Activated naive CD8-positive, alpha-beta T cell treated with anti-CD3 and anti-CD28 coated beads, Interleukin-2, amount 10 ng/mL, durations not matched to agents 7 days and 5 days (primary cell): ENCODE data around the gene LRG1. TPM values are rescaled to one million over a fixed set of nuclear protein-coding genes. Genes with fewer than 3 reads are reported as not detected.
"Not testable (repeated sequence)": the region's sequence is repeated elsewhere in the genome, so short reads cannot be mapped to it uniquely, and the experiment has no call there.

Experiments
- ATAC-seq: fragments of 150-1000 bp; cut with Tn5 transposase; one replicate; pipeline ENCODE4 v1.10.0; 2021; ENCODE audit warnings: low read depth, moderate library complexity
- POLR2A ChIA-PET: fragments of 350-600 bp; sonication (Branson Sonifier 250); formaldehyde crosslinking; loops from one replicate; lab custom pipeline; 2021; ENCODE audit warnings: antibody characterized with exemption; lab: Charles Lee
- DNase-seq: peaks from one replicate; pipeline ENCODE4 v3.0.0; 2021
- H3K27ac Mint-ChIP-seq: one replicate; pipeline ENCODE4 v1.8.0; 2022; ENCODE audit warnings: mild to moderate bottlenecking, mixed read lengths
- H3K27me3 Mint-ChIP-seq: one replicate; pipeline ENCODE4 v1.8.0; 2022; ENCODE audit warnings: mild to moderate bottlenecking, moderate library complexity, mixed read lengths
- H3K36me3 Mint-ChIP-seq: one replicate; pipeline ENCODE4 v1.8.0; 2021; ENCODE audit warnings: mild to moderate bottlenecking, mixed read lengths
- H3K4me1 Mint-ChIP-seq: one replicate; pipeline ENCODE4 v1.8.0; 2021; ENCODE audit warnings: mixed read lengths
- H3K4me3 Mint-ChIP-seq: one replicate; pipeline ENCODE4 v1.8.0; 2022; ENCODE audit warnings: mild to moderate bottlenecking, moderate library complexity, mixed read lengths
- H3K9me3 Mint-ChIP-seq: one replicate; pipeline ENCODE4 v1.8.0; 2021; ENCODE audit warnings: mixed read lengths
- total RNA-seq, 2 experiments: library from RNA; stranded (reverse); gene quantifications; one replicate each; pipeline ENCODE4 v1.2.3, GENCODE V29; 2021

The LRG1 gene
- total RNA-seq, 2 experiments from 2014 or later, result not detected

GRCh38 chr19:4567584-4568071, 27.8 kb upstream of the LRG1 start:
- POLR2A ChIA-PET, result no interaction called here
- Mint-ChIP-seq H3K36me3 (no peaks in the 10 kb centered on the region), H3K4me3 (no peak overlapping the region), H3K27me3 (peaks cover 2% of the 10 kb centered on the region), H3K27ac (no peak overlapping the region), H3K9me3 (no peaks in the 10 kb centered on the region), H3K4me1 (no peaks in the 10 kb centered on the region)
- ATAC-seq (peak; percentile 52), DNase-seq (peak; percentile 80)

GRCh38 chr19:4566402-4567051, 26.7 kb upstream of the LRG1 start:
- ATAC-seq (no peak), DNase-seq (no peak)
- Mint-ChIP-seq H3K9me3 (no peaks in the 10 kb centered on the region), H3K4me3 (no peak overlapping the region), H3K4me1 (no peaks in the 10 kb centered on the region), H3K36me3 (no peaks in the 10 kb centered on the region), H3K27ac (no peak overlapping the region), H3K27me3 (peaks cover 2% of the 10 kb centered on the region)
- POLR2A ChIA-PET, result no interaction called here

GRCh38 chr19:4563562-4563961, 23.7 kb upstream of the LRG1 start:
- POLR2A ChIA-PET, H3K27me3 Mint-ChIP-seq, H3K4me1 Mint-ChIP-seq, ATAC-seq, DNase-seq, H3K36me3 Mint-ChIP-seq, H3K9me3 Mint-ChIP-seq, H3K4me3 Mint-ChIP-seq, H3K27ac Mint-ChIP-seq: not testable (repeated sequence)

GRCh38 chr19:4562085-4562484, 22.2 kb upstream of the LRG1 start:
- ATAC-seq, DNase-seq, H3K4me3 Mint-ChIP-seq, H3K4me1 Mint-ChIP-seq, H3K9me3 Mint-ChIP-seq, H3K27ac Mint-ChIP-seq, H3K27me3 Mint-ChIP-seq, POLR2A ChIA-PET, H3K36me3 Mint-ChIP-seq: not testable (repeated sequence)

GRCh38 chr19:4559569-4559968, 19.7 kb upstream of the LRG1 start, which contains the start of gene SEMA6B:
SEMA6B (minus strand) TSS chr19:4559684; CDS start chr19:4558457, 1,227 bp downstream.
- DNase-seq (no peak), ATAC-seq (no peak)
- POLR2A ChIA-PET, result no interaction called here
- Mint-ChIP-seq H3K4me1 (no peaks in the 10 kb centered on the region), H3K36me3 (no peaks in the 10 kb centered on the region), H3K27ac (no peak within 1 kb of the TSS), H3K9me3 (no peaks in the 10 kb centered on the region), H3K4me3 (no peak within 1 kb of the TSS), H3K27me3 (peaks cover 1% of the 10 kb centered on the region)

- DNase-seq (peak; percentile 58), ATAC-seq (no peak)
- no peaks in the 10 kb centered on the region for H3K9me3 Mint-ChIP-seq
- H3K27me3 Mint-ChIP-seq, result peaks cover 1% of the 10 kb centered on the region
- H3K4me3 Mint-ChIP-seq, result no peak overlapping the region
- H3K36me3 Mint-ChIP-seq, result no peaks in the 10 kb centered on the region
- POLR2A ChIA-PET, result interaction anchor here (0.7 kb wide), 1 partner anchor 33 kb away, joined by 4 read pairs; no protein-coding TSS in a partner anchor
- H3K27ac Mint-ChIP-seq, result no peak overlapping the region
- H3K4me1 Mint-ChIP-seq, result no peaks in the 10 kb centered on the region
These were observed 18.4 kb upstream of the LRG1 start for GRCh38 chr19:4557971-4558941.

- Mint-ChIP-seq H3K9me3 (no peaks in the 10 kb centered on the region), H3K36me3 (no peaks in the 10 kb centered on the region), H3K27ac (no peak overlapping the region), H3K4me3 (no peak overlapping the region), H3K27me3 (peaks cover 1% of the 10 kb centered on the region), H3K4me1 (no peaks in the 10 kb centered on the region)
- ATAC-seq, result peak; percentile 34
- POLR2A ChIA-PET, result interaction anchor here (0.5 kb wide), 1 partner anchor 1352 kb away, joined by 4 read pairs; no protein-coding TSS in a partner anchor
- peak; percentile 51 for DNase-seq
These were observed 17.5 kb upstream of the LRG1 start for GRCh38 chr19:4557144-4557970.

- Mint-ChIP-seq H3K9me3 (no peaks in the 10 kb centered on the region), H3K4me1 (no peaks in the 10 kb centered on the region), H3K27ac (no peak overlapping the region), H3K4me3 (no peak overlapping the region), H3K27me3 (peaks cover 1% of the 10 kb centered on the region), H3K36me3 (no peaks in the 10 kb centered on the region)
- POLR2A ChIA-PET, result interaction anchor here (0.5 kb wide), 1 partner anchor 1351 kb away, joined by 4 read pairs; no protein-coding TSS in a partner anchor
- ATAC-seq (no peak), DNase-seq (no peak)
These were observed 16.8 kb upstream of the LRG1 start for GRCh38 chr19:4556597-4557127.

- Mint-ChIP-seq H3K36me3 (no peaks in the 10 kb centered on the region), H3K4me1 (no peaks in the 10 kb centered on the region), H3K4me3 (no peak overlapping the region), H3K9me3 (no peaks in the 10 kb centered on the region), H3K27me3 (peaks cover 1% of the 10 kb centered on the region), H3K27ac (no peak overlapping the region)
- DNase-seq (no peak), ATAC-seq (no peak)
- POLR2A ChIA-PET, result no interaction called here
These were observed 16.1 kb upstream of the LRG1 start for GRCh38 chr19:4555657-4556561.

- no peak for ATAC-seq
- POLR2A ChIA-PET, result no interaction called here
These were observed 14.9 kb upstream of the LRG1 start for GRCh38 chr19:4554717-4555116.

GRCh38 chr19:4553775-4554174, 13.9 kb upstream of the LRG1 start:
- POLR2A ChIA-PET, result interaction anchor here (0.6 kb wide), 1 partner anchor 465 kb away, joined by 4 read pairs; no protein-coding TSS in a partner anchor
- no peak overlapping the region for H3K27ac Mint-ChIP-seq
- DNase-seq (no peak), ATAC-seq (no peak)
- peaks cover 1% of the 10 kb centered on the region for H3K27me3 Mint-ChIP-seq
- H3K36me3 Mint-ChIP-seq, result no peaks in the 10 kb centered on the region
- no peaks in the 10 kb centered on the region for H3K4me1 Mint-ChIP-seq
- H3K9me3 Mint-ChIP-seq, result no peaks in the 10 kb centered on the region
- H3K4me3 Mint-ChIP-seq, result no peak overlapping the region

More at GRCh38 chr19:4554717-4555116, 14.9 kb upstream of the LRG1 start:
- H3K36me3 Mint-ChIP-seq, result no peaks in the 10 kb centered on the region
- H3K9me3 Mint-ChIP-seq, result no peaks in the 10 kb centered on the region
- no peak overlapping the region for H3K4me3 Mint-ChIP-seq
- no peak overlapping the region for H3K27ac Mint-ChIP-seq
- H3K4me1 Mint-ChIP-seq, result no peaks in the 10 kb centered on the region
- H3K27me3 Mint-ChIP-seq, result peaks cover 1% of the 10 kb centered on the region
- no peak for DNase-seq
